Measurements from ENCODE around the gene VIP. TPM values are rescaled to one million over a fixed set of nuclear protein-coding genes. Genes with fewer than 3 reads are reported as not detected.

The VIP gene
- polyA plus RNA-seq, 1 of the 3 experiments (the other 2 are of a cell fraction), result 2.5 TPM

- Histone ChIP-seq H3K9me2 (no peaks in the 10 kb centered on the region), H3K27me3 (ENCODE audit: insufficient read depth) (no peaks in the 10 kb centered on the region), H3K27ac (ENCODE audit: low read depth in 2 of 2, low read length in 1 of 2) (peak overlapping the region; percentile 68 to 85), H3K4me1 (ENCODE audit: control insufficient read depth in 1 of 2, insufficient read depth in 2 of 2, low read depth in 1 of 2, low read length in 1 of 2) (no peaks in the 10 kb centered on the region; a peak in 1 of 4 replicates), H4K20me1 (ENCODE audit: insufficient read depth) (no peaks in the 10 kb centered on the region), H2AFZ (ENCODE audit: low read depth) (no peak overlapping the region), H3K4me3 (ENCODE audit: low read depth in 2 of 2, low read length in 1 of 2) (peak overlapping the region in 1 of 2 experiments; percentile 25; a peak in 2 of 4 replicates), H3K36me3 (replicated peaks in 1 of 2; ENCODE audit: control insufficient read depth in 1 of 2, insufficient read depth in 2 of 2, low read length in 1 of 2) (peaks cover 0 to 18% of the 10 kb centered on the region in 2 experiments), H3F3A (replicated peaks; ENCODE audit: insufficient read depth) (peaks cover 8% of the 10 kb centered on the region), H3K79me2 (ENCODE audit: insufficient read depth) (peaks cover 68% of the 10 kb centered on the region), H3K9ac (peak overlapping the region; percentile 29; the same call in 1 of the 2 replicates), H3K9me3 (peaks cover 11% of the 10 kb centered on the region), H3K4me2 (peak overlapping the region; percentile 46)
- no peak for DNase-seq
- ChIA-PET CTCF (interaction anchor here (0.6 to 1.7 kb wide), 3 partner anchors 12 to 939 kb away, joined by 3 read pairs; no protein-coding TSS in a partner anchor), POLR2A (no interaction called here)
- 48% methylated on average over 2 of the region's 2 CpGs for WGBS (ENCODE audit: low lambda C conversion rate)
- TF ChIP-seq EP300 (IDR thresholded peaks at IDR 0.05; ENCODE audit: borderline replicate concordance in 1 of 2, low read depth in 1 of 2, low read length in 1 of 2) (peak in 1 of 2 experiments; percentile 26; a peak in 1 of 4 replicates), SIN3A (IDR thresholded peaks at IDR 0.05; ENCODE audit: borderline replicate concordance, low read depth, low read length) (no peak), MEF2A (IDR thresholded peaks at IDR 0.05; ENCODE audit: borderline replicate concordance, low read depth) (no peak), TCF12 (IDR thresholded peaks at IDR 0.05) (peak; percentile 62), PBX3 (IDR thresholded peaks at IDR 0.05) (peak; percentile 25; the same call in 1 of the 2 replicates), FOXJ3 (CRISPR knock-in tag; IDR thresholded peaks at IDR 0.05) (no peak)
Observed at GRCh38 chr6:152705327-152705726, 45.3 kb upstream of the VIP start.

GRCh38 chr6:152716322-152716721 lies 34.3 kb upstream of the VIP start:
- no peak for DNase-seq
- Histone ChIP-seq H3K4me3 (ENCODE audit: low read depth in 2 of 2, low read length in 1 of 2) (no peak overlapping the region), H3K9me3 (peaks cover 6% of the 10 kb centered on the region; the same call in 1 of the 2 replicates), H3K27me3 (ENCODE audit: insufficient read depth) (no peaks in the 10 kb centered on the region), H2AFZ (ENCODE audit: low read depth) (no peak overlapping the region), H3K4me1 (ENCODE audit: control insufficient read depth in 1 of 2, insufficient read depth in 2 of 2, low read depth in 1 of 2, low read length in 1 of 2) (peaks cover 0 to 9% of the 10 kb centered on the region in 2 experiments; a peak in 3 of 4 replicates), H3K36me3 (replicated peaks in 1 of 2; ENCODE audit: control insufficient read depth in 1 of 2, insufficient read depth in 2 of 2, low read length in 1 of 2) (peaks cover 0 to 24% of the 10 kb centered on the region in 2 experiments), H3K27ac (ENCODE audit: low read depth in 2 of 2, low read length in 1 of 2) (no peak overlapping the region), H3K9me2 (no peaks in the 10 kb centered on the region), H3F3A (replicated peaks; ENCODE audit: insufficient read depth) (peaks cover 25% of the 10 kb centered on the region), H3K79me2 (ENCODE audit: insufficient read depth) (peaks cover 47% of the 10 kb centered on the region), H3K9ac (no peak overlapping the region), H4K20me1 (ENCODE audit: insufficient read depth) (no peaks in the 10 kb centered on the region), H3K4me2 (no peak overlapping the region)
- TF ChIP-seq CTCF (IDR thresholded peaks at IDR 0.05), result peak; percentile 49
- no peak for TF ChIP-seq USF2 (IDR thresholded peaks at IDR 0.05; ENCODE audit: borderline replicate concordance, low read depth, low read length)
- no peak for TF ChIP-seq MEF2A (IDR thresholded peaks at IDR 0.05; ENCODE audit: borderline replicate concordance, low read depth)
- TF ChIP-seq SMC3 (IDR thresholded peaks at IDR 0.05; ENCODE audit: low read depth, low read length), result peak; percentile 21
- peak; percentile 67 for TF ChIP-seq RAD21 (IDR thresholded peaks at IDR 0.05; ENCODE audit: low read length)
- no peak for TF ChIP-seq TCF12 (IDR thresholded peaks at IDR 0.05)
- no peak for TF ChIP-seq POLR2AphosphoS5 (IDR thresholded peaks at IDR 0.05; ENCODE audit: low read depth, low read length)
- no peak for TF ChIP-seq NRF1 (IDR thresholded peaks at IDR 0.05; ENCODE audit: low read depth, low read length)
- ChIA-PET CTCF (interaction anchor here (1.0 to 2.7 kb wide), 5 partner anchors 11 to 238 kb away, joined by 3 to 15 read pairs (median 4); partner anchors contain the start of genes SYNE1 and VIP), POLR2A (no interaction called here)
- 33% methylated on average over 3 of the region's 3 CpGs for WGBS (ENCODE audit: low lambda C conversion rate)
